CD4-positive, alpha-beta T cell treated with Interleukin-1 beta for 1 hour (primary cell): ENCODE data around the gene RFLNA.

Source experiments
- DNase-seq, 2 donors: peaks; one replicate each; pipeline ENCODE4 v3.0.0-alpha.2; 2020 to 2022

The RFLNA gene, protein sequence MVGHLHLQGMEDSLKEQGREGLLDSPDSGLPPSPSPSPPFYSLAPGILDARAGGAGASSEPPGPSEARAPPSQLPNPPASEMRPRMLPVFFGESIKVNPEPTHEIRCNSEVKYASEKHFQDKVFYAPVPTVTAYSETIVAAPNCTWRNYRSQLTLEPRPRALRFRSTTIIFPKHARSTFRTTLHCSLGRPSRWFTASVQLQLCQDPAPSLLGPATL

DNA sequence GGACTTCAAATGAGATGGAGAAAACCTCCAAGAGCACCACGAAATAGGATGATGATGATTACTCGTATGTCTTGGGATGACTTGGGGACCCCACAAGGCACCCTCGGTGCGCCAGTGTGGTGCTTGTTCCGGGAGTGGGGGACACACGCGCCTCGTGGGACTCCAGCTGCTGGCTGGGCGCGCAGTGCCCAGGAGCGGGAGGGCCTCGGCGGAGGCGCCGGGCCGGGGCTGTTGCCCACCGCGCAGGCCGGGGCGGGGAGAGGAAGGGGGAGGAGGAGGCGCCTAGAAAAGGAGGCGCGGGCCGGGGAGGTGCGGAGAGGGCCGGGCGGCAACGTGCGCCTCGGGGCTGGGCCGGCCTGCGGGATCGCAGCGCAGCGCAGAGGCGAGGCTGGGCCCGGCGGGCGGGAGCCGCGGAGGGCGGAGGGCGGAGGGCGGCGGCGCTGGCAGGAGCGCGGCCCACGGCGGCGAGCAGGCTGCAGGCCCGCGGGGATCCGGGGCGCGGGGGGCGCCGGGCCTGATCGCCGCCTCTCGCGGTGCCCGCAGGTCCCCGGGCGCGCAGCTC, at the start of gene RFLNA:
RFLNA (plus strand) TSS at position 314 of the 562 bp plus-strand sequence. CDS start 337 bp downstream, outside the sequence.
- no peak for DNase-seq

GRCh38 chr12:124247331-124247730, 47.6 kb upstream of the RFLNA start:
- DNase-seq = no peak

DNA sequence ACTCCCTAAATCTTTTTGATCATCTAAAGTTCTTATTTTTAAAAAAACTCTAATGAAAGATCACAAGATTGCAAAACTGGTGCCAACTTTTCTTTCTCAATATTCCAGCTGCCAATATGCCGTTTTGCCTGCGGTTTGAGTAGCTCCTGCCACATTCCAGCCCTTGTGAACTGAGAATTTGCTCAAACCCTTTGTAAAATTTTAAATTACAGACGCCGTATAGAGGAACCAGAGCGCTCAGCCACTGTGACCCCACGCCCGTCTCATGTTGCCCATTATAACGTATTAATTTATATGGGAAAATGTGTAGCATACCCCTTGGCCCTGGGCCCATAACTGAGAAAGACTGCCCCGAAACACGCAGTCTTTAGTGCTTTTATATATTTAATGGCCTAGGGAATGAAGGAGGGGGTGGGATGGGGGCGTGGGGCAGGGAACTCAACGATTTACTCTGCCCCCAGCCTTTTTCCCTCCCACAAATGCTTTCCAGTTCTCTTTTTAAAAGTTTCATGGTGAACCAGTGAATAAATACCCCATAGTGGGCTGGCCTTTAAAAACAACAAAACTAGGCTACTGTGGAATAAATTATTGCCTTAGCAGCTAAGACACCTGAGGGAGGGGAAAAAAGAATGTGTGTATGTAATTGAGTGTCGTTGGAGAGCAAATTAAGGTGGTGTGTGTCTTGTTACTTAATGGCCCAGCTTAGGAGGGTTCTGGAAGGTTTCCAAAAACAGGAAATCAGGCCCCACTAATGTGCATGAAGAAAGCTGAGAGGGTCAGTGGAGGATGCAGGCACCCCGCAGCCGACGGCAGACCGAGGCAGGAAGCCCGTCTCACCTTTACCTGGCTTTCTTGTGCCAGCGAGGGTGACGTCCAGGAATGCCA, 45.7 kb upstream of the RFLNA start:
- no peak for DNase-seq

DNA sequence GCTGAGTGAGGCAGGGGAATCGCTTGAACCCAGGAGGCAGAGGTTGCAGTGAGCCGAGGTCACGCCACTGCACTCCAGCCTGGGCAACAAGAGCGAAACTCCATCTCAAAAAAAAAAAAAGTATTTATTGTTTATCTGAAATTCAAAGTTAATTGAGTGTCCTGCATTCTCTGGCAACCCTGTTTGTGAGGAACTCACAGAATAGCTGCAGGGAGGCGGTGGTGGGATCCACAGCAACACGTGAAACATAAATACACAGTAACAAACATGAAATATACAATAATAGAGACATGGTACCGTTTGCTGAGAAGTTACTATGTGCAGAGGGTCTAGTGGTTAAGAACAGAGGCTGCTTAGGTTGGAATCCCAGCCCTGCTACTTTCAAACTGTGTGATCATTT, 43.7 kb upstream of the RFLNA start:
- no peak for DNase-seq

DNA sequence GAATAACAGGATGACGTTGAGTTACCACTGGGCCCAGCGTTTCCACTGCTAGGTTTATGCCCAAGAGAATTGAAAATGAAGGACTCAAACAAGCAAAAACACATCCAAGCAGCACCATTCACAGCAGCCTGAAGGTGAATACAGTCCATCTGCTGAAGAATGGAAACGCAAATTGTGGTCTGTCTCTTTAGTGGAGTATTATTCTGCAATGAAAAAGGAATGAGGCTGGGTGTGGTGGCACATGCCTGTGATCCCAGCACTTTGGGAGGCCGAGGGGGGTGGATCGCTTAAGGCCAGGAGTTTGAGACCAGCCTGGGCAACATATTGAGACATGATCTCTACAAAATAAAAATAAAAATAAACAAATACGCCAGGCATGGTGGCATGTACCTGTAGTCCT, 41.9 kb upstream of the RFLNA start:
- no peak for DNase-seq

- DNase-seq = no peak
Measured at GRCh38 chr12:124254126-124254525, 40.8 kb upstream of the RFLNA start.

GRCh38 chr12:124259154-124260066, 35.5 kb upstream of the RFLNA start:
- DNase-seq = no peak

DNA sequence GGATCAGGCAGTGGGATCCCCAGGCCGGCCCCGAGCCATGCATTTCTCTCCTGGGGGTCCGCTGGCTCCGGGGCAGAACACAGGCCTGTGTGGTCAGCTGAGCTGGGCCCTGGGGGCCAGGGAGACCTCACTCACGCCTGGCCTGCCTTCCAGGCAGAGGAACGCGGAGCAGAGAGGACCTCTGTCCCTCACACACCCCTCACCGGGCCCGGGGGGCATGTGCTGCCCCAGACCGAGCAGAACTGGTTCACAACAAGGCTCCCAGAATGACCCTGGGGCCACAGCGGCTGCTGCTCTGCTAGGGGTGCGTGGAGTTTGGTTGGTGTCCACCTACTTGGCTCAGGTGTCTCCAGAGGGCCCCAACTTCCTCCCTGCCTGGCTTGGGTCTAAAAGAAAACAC, 33.0 kb upstream of the RFLNA start:
- no peak for DNase-seq

DNA sequence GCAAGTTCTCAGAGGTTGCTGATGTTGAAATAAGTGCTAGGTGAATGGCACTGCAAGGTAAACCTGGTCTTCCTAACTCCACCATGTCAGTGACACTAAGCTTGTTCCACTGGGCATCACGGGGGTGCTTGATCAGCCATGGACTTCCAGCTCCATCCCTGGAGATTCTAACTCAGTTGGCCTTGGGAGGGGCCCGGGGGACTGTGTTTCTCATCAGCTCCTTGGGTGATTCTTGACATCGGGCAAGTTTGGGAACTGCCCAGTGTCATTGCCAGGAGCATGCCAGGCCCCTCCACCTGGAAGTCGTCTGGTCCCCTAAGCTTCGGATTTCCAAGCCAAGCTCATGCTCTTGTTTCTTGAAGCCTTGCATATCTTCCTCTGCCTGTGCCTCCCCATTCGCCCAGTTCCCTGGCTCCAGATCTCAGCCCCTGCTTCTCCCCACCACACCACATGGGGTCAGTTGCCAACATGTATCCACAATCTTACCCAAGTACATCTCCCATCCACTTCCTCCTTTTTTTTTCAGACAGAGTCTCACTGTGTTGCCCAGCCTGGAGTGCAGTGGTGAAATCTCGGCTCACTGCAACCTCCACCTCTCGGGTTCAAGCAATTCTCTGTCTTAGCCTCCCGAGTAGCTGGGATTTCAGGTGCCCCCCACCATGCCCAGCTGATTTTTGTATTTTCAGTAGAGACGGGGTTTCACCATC, 30.7 kb upstream of the RFLNA start:
- DNase-seq = no peak

DNA sequence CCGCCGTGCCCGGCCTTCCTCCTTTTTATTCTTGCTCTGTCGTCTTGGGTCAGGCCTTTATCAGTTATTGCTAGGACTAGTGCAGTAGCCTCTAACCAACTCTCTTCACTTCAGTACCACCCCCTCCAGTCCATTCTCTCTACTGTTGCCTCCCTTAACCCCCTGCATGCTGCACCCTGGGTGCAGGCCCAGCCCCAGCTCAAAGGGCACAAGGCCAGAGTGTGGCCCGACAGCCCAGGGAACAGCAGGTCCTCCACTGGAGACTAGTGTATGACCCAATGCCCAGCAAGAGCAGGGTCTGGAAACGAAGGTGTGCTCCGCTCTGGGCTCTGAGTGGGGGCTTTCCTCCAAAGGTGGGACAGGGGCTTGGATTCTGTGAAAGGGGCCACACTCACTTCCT, 30.0 kb upstream of the RFLNA start:
- no peak for DNase-seq

GRCh38 chr12:124267205-124267778, 27.6 kb upstream of the RFLNA start:
- DNase-seq = no peak

DNA sequence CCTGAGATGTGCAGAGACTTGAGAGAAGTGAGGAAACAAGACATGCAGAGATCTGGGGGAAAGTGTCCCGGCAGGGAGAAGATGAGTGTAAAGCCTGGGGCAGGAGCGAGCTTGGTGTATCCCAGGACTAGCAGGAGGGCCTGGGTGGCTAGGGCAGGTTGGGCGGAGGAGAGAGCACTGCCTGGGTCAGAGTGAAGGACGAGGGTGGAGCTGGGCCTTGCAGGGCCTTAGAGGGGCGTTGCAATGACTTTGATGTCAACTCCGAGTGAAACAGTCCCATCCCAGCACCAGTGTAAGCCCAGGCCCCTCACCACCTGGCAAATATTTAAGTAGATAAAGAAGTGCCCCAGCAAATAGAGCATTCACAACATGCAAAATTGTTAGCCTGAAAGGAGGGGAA, 24.2 kb upstream of the RFLNA start:
- no peak for DNase-seq

- DNase-seq = peak in 1 of 2 donors; percentile 30
Measured at GRCh38 chr12:124273630-124274029, 21.3 kb upstream of the RFLNA start.

- no peak for DNase-seq
Measured at GRCh38 chr12:124276337-124276736, 18.6 kb upstream of the RFLNA start.

- no peak for DNase-seq
Measured at GRCh38 chr12:124277394-124278241, 17.3 kb upstream of the RFLNA start.

GRCh38 chr12:124278389-124279101, 16.3 kb upstream of the RFLNA start:
- no peak for DNase-seq

DNA sequence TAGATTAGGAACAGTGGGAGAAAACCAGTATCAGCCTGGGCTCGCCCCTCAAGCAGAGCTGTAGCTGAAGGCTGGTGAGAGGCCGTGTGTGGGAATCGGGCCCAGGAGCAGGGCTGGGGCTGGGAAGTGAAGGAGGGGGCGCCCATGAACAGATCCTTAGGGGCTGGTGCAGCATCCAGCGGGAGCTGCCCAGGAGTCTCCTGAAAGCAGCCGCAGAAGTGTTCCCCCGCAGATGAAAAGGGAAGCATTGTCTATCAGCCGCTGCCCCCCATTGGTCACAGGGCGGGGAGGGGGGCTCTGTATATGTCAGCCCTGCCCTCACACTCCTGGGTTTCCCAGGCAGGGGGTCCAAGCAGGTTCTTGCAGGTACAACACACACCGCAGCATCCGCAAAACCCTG, 15.6 kb upstream of the RFLNA start:
- DNase-seq = no peak

- DNase-seq = no peak
Measured at GRCh38 chr12:124279846-124280360, 15.0 kb upstream of the RFLNA start.

GRCh38 chr12:124281309-124281708, 13.6 kb upstream of the RFLNA start:
- no peak for DNase-seq

DNA sequence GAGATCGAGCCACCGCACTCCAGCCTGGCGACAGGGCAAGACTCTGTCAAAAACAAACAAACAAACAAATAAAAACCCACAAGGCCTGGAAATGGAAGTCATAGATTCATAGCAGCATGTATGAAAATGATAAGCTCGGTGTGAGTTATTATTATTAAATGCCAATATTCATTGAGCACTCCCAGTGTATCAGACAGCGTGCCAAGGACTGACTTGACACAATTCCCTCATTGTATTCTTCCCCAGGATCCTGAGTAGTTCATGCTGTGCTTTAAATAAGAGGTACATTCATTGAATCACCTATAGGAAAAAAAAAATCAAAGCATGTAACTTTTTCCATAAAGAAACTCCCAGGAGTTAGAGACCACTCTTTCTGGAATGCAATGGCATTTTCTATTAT, 12.6 kb upstream of the RFLNA start:
- DNase-seq = no peak
